Type B pancreatic cell (in vitro differentiated cells): ENCODE measurements around the gene DENND4C. TPM values are rescaled to one million over a fixed set of nuclear protein-coding genes. Genes with fewer than 3 reads are reported as not detected.

Experiments used
- DNase-seq: peaks from one replicate; pipeline ENCODE4 v3.0.0; 2021; ENCODE audit warnings: mixed read lengths; ENCODE audit not compliant: unreplicated experiment; ENCODE audit errors: extremely low spot score
- H3K27ac Mint-ChIP-seq: 2 replicates; pipeline ENCODE4 v1.8.0; 2021; ENCODE audit warnings: mild to moderate bottlenecking, mixed read lengths
- H3K27me3 Mint-ChIP-seq: 2 replicates; pipeline ENCODE4 v1.8.0; 2021; ENCODE audit warnings: mixed read lengths
- H3K36me3 Mint-ChIP-seq: 2 replicates; pipeline ENCODE4 v1.8.0; 2021; ENCODE audit warnings: mixed read lengths
- H3K4me1 Mint-ChIP-seq: one replicate; pipeline ENCODE4 v1.8.0; 2021; ENCODE audit warnings: mixed read lengths; ENCODE audit not compliant: unreplicated experiment
- H3K4me3 Mint-ChIP-seq: 2 replicates; pipeline ENCODE4 v1.8.0; 2021; ENCODE audit warnings: mild to moderate bottlenecking, mixed read lengths
- H3K9me3 Mint-ChIP-seq: 2 replicates; pipeline ENCODE4 v1.8.0; 2021; ENCODE audit warnings: mixed read lengths
- CTCF ChIP-seq: fragments of 200-600 bp; sonication (generic); conservative IDR thresholded peaks from 2 replicates; pipeline ENCODE4 v1.5.0; 2021; ENCODE audit warnings: antibody characterized with exemption, mild to moderate bottlenecking
- total RNA-seq: library from RNA; stranded (reverse); gene quantifications from 2 replicates; pipeline ENCODE4 v1.2.1, GENCODE V29; 2021; ENCODE audit warnings: low replicate concordance

The DENND4C gene
- total RNA-seq, 1 donor from 2014 or later, result 36.6 TPM

GRCh38 chr9:19229595-19230354, 718 bp upstream of the DENND4C start:
- Mint-ChIP-seq H3K27ac (no peak overlapping the region), H3K36me3 (no peaks in the 10 kb centered on the region), H3K4me1 (peaks cover 11% of the 10 kb centered on the region), H3K27me3 (no peaks in the 10 kb centered on the region), H3K9me3 (no peaks in the 10 kb centered on the region), H3K4me3 (no peak overlapping the region)
- DNase-seq, result peak; percentile 89
- no peak for TF ChIP-seq CTCF

GRCh38 chr9:19231126-19231903, 822 bp downstream of the DENND4C start:
- peaks cover 3% of the 10 kb centered on the region for H3K36me3 Mint-ChIP-seq
- H3K27ac Mint-ChIP-seq, result no peak overlapping the region
- no peaks in the 10 kb centered on the region for H3K9me3 Mint-ChIP-seq
- no peak for TF ChIP-seq CTCF
- peaks cover 11% of the 10 kb centered on the region for H3K4me1 Mint-ChIP-seq
- DNase-seq, result no peak
- no peak overlapping the region for H3K4me3 Mint-ChIP-seq
- no peaks in the 10 kb centered on the region for H3K27me3 Mint-ChIP-seq

- Mint-ChIP-seq H3K4me3 (no peak overlapping the region), H3K36me3 (peaks cover 7% of the 10 kb centered on the region), H3K4me1 (peaks cover 11% of the 10 kb centered on the region), H3K27ac (no peak overlapping the region), H3K9me3 (no peaks in the 10 kb centered on the region), H3K27me3 (no peaks in the 10 kb centered on the region)
- DNase-seq, result no peak
- TF ChIP-seq CTCF, result no peak
Measured at GRCh38 chr9:19231904-19232822, 1.7 kb downstream of the DENND4C start.

- H3K36me3 Mint-ChIP-seq, result peaks cover 7% of the 10 kb centered on the region
- H3K4me3 Mint-ChIP-seq, result no peak overlapping the region
- H3K27me3 Mint-ChIP-seq, result no peaks in the 10 kb centered on the region
- no peak overlapping the region for H3K27ac Mint-ChIP-seq
- H3K9me3 Mint-ChIP-seq, result no peaks in the 10 kb centered on the region
- TF ChIP-seq CTCF, result no peak
- H3K4me1 Mint-ChIP-seq, result peaks cover 11% of the 10 kb centered on the region
- no peak for DNase-seq
Measured at GRCh38 chr9:19232823-19233194, 2.3 kb downstream of the DENND4C start.

- peaks cover 11% of the 10 kb centered on the region for H3K4me1 Mint-ChIP-seq
- H3K27ac Mint-ChIP-seq, result peak overlapping the region; percentile 42
- H3K27me3 Mint-ChIP-seq, result no peaks in the 10 kb centered on the region
- no peaks in the 10 kb centered on the region for H3K9me3 Mint-ChIP-seq
- H3K36me3 Mint-ChIP-seq, result peaks cover 7% of the 10 kb centered on the region
- peak overlapping the region; percentile 32 for H3K4me3 Mint-ChIP-seq
- no peak for TF ChIP-seq CTCF
- DNase-seq, result no peak
Measured at GRCh38 chr9:19233344-19233743, 2.9 kb downstream of the DENND4C start.
